SU-DHL-6 (cell line): ENCODE results near the gene KRTAP2-1.
"Not testable (repeated sequence)": the region's sequence is repeated elsewhere in the genome, so short reads cannot be mapped to it uniquely, and the experiment has no call there.

ENCODE experiments used
- EZH2phosphoT487 ChIP-seq: fragments of 200-600 bp; sonication (generic), shearing (Covaris generic); conservative IDR thresholded peaks from 2 replicates; pipeline ENCODE4 v1.6.1; 2018; ENCODE audit warnings: mild to moderate bottlenecking, antibody characterized with exemption, low read length, moderate library complexity, mixed read lengths
- TF ChIP-seq, protein P1 (sequence below): fragments of 200-600 bp; sonication (generic); IDR thresholded peaks from one replicate; pipeline ENCODE4 v1.5.1; 2017; ENCODE audit warnings: antibody characterized with exemption, mild to moderate bottlenecking, low read length, moderate library complexity; ENCODE audit not compliant: insufficient read depth, poor library complexity, severe bottlenecking

DNA sequence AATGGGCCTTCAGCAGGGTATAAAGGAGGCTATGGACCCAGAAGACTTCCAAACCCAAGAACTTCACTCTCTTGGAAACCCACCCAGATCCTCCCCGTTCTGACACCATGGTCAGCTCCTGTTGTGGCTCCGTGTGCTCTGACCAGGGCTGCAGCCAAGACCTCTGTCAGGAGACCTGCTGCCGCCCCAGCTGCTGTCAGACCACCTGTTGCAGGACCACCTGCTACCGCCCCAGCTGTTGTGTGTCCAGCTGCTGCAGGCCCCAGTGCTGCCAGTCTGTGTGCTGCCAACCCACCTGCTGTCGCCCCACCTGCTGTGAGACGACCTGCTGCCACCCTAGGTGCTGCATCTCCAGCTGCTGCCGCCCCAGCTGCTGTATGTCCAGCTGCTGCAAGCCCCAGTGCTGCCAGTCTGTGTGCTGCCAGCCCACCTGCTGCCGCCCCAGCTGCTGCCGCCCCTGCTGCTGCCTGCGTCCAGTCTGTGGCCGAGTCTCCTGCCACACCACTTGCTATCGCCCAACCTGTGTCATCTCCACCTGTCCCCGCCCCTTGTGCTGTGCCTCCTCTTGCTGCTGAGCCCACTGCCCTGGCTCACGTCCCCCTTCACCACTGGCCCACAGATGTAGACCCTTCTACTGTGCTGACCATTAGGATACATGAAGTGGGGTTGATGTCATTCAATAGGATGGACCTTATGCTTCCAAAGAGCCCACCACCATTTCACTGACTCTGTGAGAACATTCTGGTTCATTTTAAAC is 37.2 kb upstream of the KRTAP2-1 start, which contains the start of gene KRTAP4-7:
- TF ChIP-seq, protein P1, sequence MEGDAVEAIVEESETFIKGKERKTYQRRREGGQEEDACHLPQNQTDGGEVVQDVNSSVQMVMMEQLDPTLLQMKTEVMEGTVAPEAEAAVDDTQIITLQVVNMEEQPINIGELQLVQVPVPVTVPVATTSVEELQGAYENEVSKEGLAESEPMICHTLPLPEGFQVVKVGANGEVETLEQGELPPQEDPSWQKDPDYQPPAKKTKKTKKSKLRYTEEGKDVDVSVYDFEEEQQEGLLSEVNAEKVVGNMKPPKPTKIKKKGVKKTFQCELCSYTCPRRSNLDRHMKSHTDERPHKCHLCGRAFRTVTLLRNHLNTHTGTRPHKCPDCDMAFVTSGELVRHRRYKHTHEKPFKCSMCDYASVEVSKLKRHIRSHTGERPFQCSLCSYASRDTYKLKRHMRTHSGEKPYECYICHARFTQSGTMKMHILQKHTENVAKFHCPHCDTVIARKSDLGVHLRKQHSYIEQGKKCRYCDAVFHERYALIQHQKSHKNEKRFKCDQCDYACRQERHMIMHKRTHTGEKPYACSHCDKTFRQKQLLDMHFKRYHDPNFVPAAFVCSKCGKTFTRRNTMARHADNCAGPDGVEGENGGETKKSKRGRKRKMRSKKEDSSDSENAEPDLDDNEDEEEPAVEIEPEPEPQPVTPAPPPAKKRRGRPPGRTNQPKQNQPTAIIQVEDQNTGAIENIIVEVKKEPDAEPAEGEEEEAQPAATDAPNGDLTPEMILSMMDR, result not testable (repeated sequence)
- TF ChIP-seq EZH2phosphoT487, result not testable (repeated sequence)
